ENCODE results near the gene DNAH17.
"Not testable (repeated sequence)": the region's sequence is repeated elsewhere in the genome, so short reads cannot be mapped to it uniquely, and the experiment has no call there.

DNAH17 gene

DNA sequence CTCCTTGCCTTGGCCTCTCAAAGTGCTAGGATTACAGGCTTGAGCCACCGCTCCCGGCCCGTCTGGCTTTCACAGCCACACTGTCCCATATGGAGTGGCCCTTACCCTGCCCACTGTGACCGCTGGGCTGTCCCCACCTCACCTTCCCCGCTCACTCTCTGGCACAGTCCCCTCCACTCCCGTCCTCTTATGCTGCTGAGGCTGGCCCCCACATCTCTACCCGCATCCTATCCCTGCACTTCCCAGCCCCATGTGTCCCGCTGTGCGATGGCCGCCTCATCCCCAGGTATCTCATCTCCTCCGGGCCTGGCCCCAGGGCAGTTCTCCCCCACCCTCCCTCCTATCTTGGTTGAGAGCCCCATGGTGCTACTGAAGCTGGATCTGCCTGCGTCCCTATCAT, 105.6 kb downstream of the DNAH17 start:
- DNase-seq = no peak

DNA sequence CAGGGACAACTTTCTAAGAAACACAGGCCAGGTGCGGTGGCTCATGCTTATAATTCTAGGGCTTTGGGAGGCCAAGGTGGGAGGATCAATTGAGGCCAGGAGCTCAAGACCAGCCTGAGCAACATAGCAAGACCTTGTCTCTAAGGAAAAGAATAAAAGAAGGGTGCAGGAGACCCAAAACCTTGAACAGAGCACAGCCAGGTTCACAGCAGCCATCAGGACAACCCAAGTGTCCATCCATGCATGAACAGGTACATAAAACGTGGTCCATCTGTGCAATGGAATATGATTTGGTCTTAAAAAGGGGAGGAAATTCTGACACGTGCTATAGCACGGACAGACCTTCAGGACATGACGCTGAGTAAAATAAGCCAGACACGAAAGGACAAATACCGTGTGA, 107.8 kb downstream of the DNAH17 start:
- no peak for DNase-seq

DNA sequence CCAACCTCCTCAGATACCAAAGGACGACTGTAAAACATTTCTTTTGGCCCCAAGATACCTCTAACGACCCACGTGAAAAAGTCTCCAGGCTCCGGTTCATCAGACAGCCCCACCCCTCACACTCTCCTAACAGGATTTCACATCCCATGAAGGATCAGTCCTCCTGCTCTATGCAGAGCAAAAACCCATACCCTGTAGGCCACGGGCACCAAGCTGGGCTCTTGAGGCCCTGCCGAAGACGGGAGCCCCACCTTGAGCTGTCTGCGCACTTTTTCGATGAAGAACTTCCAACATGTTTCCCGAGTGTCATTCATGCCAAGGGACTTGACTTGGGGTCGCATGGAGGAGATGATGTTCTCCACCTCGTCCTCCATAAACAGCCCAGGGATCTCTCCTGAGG, 108.8 kb downstream of the DNAH17 start:
- DNase-seq = no peak

DNA sequence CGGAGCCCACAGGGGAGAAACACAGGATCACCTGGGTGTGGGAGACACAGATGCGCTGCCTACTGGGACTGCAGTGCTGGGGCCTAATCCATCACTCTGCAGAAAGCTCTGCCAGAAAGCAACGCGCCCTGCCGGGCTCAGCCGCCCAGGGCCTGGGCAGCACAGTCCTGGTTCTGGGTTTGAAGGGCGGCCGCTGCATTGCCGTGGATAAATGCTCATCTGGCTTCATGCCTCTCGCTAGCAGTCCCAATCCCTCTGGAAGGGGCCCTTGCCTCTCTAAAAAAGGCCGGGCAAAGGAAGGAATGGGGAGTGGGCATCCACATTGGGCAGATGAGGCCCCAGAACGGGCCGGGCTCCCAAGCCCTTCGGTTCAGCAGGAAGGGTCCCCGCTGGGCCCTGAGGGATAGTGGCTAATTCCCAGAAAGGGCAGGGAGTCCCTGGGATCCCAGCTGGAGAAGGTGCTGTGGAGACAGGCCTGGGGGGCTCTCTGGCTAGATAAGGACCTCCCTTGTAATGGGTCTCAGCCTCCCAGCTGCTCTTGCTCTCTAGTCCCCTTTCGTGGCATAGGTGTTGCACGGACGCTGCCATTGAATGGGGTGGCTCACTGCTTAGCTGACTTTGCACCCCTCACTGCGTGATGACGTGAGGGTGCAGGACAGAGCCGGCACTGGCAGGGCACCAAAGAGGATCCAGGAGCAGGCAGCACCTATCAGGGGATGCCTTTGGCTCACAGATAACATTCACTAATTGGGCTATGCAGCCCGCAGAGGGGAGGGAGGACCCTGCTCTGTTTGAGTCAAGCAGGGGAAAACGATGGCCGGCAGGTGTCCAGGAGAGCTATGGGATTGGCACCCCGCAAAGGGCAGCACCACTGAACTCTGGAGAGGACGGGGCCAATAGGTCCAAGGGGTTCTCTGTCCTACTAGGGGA, 110.1 kb downstream of the DNAH17 start:
- DNase-seq = no peak

DNA sequence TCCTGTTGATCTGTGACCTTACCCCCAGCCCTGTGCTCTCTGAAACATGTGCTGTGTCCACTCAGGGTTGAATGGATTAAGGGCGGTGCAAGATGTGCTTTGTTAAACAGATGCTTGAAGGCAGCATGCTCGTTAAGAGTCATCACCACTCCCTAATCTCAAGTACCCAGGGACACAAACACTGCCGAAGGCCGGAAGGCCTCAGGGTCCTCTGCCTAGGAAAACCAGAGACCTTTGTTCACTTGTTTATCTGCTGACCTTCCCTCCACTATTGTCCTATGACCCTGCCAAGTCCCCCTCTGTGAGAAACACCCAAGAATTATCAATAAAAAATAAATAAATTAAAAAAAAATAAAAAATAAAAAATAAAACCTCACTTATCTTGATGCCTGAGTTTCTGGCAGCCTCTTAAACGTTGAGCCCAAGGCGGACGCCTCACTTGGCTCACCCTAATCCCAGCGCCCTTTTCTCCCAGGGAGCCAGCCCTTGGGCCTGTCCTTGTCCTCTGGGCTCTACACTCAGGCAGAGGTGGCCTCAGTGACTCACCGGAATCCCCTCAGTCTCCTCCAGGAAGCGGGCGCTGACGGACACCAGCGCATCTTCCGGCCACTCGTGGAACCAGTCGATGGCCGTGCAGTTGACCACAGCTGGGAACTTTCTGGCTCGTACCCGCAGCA, 110.9 kb downstream of the DNAH17 start:
- not testable (repeated sequence) for DNase-seq

DNA sequence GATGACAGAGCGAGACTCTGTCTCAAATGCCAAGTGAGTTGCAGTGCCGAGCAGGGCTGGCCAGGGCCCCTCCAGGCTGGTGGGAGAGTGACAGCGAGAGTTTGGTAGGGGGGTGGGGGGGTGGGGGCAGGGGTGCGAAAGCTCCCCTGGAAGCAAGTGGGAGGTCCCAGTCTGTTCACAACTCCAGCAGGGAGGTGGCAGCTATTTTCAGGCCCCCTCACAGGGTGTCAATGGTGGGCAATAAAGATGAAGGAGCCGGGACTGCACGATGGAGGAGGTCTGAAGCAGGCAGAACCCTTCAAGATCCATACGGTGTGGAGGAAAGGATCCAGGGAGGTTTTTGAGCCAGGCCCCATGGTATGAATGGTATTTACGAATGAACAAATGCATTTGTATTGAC, 115.0 kb downstream of the DNAH17 start:
- no peak for DNase-seq

DNA sequence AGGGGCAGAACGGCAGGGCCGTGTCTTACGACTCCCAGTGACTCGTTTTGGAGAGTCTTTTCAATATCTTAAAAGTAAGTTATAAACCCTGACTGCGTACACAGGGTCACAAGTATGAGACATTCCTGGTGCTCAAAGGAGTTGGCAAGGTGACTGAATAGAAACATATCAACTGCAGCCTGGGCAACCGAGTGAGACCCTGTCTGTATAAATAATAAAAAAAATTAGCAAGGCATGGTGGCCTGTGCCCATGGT, 115.5 kb downstream of the DNAH17 start:
- DNase-seq = no peak

DNA sequence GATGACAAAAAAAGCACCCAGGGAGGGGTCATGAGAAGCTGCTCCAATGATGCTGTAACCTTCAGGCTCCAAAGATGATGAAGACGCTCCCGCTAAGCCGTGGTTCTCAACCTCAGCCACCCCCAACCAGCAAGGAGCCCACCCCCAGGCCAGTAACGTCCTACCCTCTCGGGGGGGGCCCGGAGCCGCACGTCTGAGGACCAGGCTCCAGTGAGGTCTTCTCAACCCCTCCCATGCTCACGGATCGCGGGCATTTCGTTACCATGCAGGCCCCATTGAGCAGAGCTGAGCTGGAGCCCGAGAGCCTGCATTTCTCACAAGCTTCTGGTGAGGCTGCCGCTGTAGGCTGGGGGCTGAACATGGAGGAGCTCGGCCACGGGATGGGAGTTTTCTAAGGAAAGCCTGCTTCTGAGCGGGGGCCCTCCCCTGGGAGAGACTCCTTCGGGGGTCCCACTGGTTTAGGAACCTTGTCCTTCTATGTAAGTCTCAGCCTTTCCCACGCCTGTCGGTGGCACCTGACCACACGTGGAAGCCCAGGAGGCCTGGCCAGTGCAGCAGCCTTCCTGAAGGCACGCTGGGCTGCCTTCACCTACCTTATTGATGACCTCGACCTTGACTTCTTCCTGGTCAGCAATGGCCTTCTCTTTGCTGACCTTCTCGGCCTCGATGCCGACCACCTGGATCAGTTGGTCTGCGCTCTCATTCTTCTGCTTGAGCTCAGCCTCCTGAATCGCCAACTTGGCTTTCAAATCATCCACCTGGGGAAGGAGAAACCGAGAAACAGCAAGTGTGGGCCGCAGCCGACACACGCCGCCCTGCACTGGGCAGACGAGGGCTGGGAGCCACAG, 116.0 kb downstream of the DNAH17 start:
- no peak for DNase-seq

DNA sequence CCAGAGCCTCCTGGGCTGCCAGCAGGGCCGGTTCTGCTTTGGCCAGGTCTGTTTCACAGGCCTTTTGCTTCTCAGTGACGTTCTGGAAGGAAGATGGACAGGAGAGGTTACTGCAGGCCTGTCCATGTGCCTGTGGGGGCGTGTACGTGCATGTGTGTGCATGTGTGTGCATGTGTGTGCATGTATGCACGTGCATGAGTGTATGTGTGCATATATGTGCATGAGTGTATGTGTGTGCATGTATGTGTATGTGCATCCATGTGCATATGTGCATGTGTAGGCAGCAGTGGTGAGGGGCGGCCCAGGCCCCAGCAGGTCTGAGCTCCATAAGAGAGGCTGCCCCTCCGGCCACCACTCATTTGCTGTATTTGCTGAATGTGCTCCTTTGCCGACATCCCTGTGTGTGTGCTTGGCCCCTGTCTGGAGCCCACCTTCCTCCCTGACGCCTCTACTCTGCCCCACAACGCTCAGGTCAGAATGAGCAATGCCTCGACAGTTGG, 117.0 kb downstream of the DNAH17 start:
- DNase-seq = no peak

DNA sequence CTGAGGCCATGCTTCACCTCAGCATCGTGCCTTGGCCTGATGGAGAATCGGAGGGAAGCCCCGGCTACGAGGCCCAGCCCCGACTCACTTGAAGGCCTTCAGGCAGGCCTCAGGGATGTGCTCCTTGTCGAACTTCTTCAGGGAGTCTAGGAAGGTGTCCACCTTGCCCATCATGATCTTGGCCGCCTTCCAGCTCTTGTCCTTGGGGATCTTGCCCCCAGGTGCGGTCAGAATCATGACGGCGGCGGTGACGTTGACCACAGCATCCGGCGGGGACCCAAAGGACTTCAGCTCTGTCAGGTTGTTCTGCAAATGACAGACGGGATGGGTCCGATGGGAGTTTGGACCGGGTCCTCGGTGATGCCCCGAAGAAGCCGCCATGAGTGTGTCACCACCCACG, 117.5 kb downstream of the DNAH17 start:
- DNase-seq = no peak

DNA sequence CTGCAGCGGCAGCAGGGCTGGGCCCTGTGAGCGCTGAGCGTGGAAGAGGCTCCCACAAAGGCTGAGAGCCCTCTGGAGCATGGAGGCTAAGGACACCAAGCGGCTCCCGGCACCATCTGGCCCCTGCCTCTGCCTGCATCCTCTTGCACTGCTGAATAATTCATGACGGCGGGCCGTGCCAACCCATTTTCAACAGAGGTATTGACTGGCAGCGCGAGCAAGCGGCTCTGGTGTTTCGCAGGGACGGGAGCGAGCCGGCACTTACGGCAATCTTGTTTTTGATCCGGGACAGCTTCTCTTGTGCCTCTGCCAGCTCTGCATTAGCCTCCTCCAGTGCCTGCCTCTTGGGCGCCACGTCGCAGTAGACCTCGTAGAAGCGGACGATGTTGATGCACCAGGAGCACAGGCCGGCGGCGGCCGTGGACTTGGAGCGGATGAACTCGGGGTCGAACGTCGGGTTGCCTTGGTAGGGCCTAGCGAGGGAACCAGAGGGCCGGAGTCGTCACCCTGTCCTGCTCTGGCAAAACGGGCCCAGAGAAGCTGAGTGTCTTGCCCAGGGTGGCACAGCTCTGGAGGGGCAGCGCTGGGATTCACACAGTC, 118.4 kb downstream of the DNAH17 start:
- no peak for DNase-seq

DNA sequence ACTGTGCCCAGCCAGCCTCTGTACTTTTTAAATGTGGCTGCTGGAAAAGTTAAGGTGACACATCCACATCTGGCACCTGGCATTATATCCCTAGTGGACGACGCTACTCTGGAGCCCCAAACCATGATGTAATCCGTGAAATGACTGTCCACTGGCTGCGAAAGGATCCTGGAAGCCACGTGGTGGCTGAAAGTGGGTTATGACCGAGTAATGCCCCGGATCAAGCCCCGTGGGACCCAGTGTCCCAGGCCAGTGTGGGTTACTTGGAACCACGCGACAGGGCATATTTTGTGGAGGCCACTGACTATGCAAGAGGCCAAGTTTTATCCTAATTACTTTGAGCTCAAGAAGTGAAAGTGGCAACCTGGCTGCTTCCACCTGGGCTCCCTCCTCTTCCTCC, 119.1 kb downstream of the DNAH17 start:
- DNase-seq = no peak

DNA sequence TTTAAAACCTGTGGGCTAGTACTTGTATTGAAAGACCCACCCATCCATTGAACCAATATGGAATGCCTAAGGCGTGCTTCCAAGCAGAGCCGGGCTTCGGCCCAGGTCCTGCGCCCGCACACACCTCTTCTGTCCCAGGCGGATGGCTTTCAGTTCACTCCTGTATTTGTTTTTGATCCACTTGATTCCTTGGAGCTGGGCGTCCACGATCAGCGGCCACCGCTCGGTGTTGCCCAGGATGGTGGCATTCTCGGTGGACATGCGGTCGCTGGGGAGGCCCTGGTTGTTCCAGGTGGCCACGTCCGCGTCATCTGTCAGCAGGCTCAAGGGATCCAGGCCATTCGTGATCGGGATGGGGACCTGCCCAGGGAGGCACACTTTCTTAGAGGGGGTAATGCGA, 122.8 kb downstream of the DNAH17 start:
- DNase-seq = no peak

DNA sequence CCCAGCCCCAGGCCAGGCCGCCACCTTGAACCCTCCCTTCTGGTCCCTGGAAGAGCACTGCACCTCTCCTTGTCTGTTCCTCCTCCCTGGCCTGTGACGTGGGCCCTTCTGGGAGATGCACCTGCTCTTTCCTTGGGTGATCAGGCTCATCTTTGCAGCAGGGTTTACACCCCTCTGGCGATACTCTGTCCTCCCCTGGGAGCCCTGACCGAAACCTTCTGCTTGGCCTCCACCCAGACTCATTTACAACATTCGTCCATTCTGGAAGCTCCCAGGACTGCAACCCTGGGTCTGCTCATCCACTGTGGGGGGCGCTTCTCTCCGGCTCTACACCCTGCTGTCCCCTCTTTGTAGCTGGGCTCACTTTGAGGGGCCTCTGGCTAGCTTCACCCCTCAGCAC, 125.4 kb downstream of the DNAH17 start:
- DNase-seq = no peak

DNA sequence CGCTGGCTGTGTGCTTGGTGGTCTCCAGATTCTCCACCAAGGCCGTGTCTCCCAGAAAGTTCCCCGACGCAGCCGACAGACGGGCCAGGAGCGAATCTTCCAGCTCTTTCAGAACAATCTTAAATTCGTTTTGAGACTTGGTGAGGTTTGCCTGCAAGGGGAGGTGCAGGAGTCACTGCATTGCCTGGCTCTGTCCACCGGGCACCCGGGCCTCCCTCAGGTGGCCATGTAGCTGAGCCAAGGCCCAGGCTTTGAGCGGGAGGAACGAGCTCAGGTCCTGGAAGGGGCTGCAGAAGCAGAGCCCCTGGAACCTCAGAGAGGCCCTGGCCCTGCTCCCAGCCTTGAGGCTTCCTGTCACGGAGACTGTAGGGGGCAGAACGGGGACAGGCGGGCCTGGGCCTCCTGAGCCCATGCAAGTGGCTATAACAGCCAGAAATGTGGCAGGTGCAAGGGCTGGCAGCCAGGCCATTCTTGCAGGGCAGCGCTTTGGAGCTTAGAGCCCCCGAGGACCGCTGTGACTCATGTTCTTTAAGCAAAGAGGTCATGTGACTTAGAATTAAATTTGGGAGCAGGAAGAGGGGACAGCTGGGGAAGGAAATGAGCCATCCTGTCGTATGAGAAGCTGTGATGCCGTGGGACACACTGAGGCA, 126.4 kb downstream of the DNAH17 start:
- no peak for DNase-seq

DNA sequence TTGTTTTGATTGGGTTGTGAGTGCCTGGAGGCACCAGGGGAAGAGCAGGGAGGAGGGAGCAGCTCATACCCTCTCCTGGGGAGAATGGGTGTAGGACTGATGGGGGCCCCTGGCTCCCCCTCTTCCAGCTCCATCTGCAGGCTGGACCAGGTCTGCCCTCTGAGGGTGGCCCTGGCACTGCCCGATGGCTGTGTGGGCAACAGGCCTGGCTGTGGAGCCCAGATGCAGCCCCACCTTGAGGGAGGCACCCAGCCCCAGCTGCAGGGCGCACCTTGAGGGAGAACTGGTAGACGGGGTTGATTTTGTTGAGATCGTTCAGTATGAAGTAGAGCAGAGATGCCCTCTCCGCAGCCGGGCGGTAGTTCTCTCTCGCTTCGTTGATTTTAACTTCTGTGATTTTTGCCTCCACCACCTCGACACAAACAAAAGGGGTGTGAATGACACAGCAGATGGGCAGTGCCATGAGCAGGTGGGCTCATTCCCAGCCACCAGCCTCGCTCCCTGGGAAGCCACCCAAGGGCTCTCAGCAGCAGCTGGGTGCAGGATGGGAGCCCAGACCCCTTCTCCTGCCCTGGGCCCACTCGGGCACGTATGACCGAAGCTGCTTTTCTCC, 127.1 kb downstream of the DNAH17 start:
- no peak for DNase-seq

DNA sequence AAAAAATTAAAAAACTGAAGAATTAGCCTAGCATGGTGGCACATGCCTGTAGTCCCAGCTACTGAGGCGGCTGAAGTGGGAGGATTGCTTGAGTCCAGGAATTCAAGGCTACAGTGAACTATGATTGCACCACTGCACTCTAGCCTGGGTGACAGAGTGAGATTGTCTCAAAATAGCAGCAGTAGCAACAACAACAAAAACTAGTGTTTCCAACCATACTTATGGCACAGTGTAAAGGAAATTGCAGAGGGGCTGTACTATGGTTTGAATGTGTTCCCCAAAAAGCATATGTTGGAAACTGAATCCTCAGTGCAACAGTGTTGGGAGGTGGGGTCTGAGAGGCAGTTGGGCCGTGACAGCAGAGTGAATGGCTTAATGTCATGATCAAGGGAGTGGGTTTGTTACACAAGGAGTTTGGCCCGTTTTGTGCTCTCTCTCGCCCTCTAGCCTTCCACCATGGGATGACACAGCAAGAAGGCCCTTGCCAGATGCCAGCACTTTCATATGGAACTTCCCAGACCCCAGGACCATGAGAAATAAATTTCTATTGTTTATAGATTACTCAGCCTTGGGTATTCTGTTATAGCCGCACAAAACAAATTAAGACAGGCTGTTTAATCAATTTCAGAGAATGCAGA, 128.7 kb downstream of the DNAH17 start:
- no peak for DNase-seq

DNA sequence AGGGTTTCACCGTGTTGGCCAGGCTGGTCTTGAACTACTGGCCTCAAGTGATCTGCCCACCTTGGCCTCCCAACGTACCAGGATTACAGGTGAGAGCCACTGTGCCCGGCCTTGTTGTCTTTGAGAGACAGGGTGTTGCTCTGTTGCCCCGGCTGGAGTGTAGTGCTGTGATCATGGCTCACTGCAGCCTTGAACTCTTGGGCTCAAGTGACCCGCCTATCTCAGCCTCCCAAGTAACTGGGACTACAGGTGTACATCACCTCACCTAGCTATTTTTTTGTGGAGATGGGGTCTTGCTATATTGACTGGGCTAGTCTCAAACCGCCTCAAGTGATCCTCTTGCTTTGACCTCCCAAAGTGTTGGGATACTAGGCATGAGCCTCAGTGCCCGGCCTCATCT, 130.4 kb downstream of the DNAH17 start:
- DNase-seq = no peak

DNA sequence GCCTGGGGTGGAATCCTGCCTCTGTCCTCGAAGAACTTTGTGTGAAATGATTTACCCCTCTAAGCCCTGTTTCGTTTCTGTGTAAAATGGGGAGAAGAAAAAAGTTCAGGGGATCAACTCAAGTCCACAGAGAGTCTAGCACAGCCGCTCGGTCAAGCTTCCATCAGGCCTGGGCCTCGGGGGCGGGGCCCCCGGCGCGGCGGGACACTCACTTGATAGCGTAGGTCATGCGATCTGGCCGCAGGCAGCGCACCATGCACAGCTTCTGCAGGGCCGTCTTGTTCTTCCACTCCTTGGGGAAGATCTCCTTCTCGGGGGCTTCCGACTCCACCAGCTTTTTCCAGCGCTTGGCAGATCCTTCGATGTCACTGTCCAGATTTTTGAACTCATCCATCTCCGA, 132.8 kb downstream of the DNAH17 start:
- no peak for DNase-seq

DNA sequence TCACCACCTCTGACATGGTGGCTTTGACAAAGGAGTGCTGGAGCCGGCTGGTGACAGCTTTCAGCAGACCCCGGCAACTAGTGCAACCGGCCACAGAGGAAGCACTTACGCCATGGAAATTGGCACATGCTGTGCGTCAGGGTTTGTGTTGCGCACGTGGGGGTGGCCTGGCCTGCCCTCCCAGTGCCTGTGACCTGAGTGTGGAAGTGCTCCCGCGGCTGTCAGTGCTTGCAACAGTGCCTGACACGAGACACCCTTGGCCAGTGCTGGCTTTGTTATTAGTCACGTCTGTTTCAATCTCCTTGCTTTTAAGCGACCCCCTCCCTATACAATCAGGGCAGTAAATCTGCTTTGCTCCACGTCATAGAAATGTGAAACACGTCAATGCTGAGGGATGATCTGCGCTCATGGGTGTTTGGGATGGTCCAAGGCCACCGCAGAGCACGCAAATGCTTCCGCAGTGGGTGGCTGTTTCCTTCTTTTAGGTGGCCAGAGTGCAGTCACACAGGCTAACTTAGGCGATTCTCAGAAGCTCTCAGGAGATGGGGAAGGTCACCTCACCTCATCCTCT, 134.5 kb downstream of the DNAH17 start:
- DNase-seq = no peak

DNA sequence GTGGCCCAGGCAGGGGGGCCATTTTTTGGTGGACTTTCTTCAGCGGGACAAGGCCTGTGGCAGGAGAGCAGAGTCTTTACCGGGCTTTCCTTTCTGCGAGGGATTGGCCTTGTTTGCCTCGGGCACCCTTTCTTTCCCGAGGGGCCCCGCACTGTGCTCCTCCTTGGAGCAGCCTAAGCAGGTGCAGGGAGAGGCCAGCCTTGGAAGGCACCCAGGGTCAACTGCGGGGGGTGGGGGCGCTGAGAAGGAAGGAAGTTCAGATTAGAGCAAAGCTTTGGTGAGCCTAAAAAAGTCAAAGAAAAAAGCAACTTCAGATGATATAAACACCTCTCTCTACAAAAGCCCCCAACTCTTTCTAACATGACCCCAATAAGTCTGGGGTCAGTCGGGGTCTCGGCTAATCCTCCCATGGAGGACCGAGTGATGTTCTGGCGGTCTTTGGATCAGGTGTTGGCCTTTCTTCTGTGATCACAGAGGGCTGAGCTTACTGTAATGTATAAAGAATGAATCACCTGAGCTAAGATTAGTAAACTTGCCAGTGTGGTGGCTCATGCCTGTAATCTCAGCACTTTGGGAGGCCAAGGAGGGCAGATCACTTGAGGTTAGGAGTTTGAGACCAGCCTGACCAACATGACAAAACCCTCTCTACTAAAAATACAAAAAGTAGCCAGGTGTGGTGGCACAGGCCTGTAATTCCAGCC, 135.8 kb downstream of the DNAH17 start:
- DNase-seq = no peak
